IMR-90 (cell line): Measurements from ENCODE around the gene ANKRD37. TPM values are rescaled to one million over a fixed set of nuclear protein-coding genes. Genes with fewer than 3 reads are reported as not detected.

ENCODE experiments used
- ATAC-seq: fragments of 200-7000 bp; cut with Tn5 transposase; 2 replicates; pipeline ENCODE4 v1.9.1; 2020; ENCODE audit warnings: low read depth, mild to moderate bottlenecking, moderate library complexity
- BruUV-seq: library from RNA; stranded (reverse); fragments of 400-500 nt; replicated peaks from 2 replicates; lab custom pipeline; 2021; lab: Mats Ljungman, UMichigan
- CTCF ChIA-PET: fragments of 300-600 bp; formaldehyde crosslinking; extraction: SDS; loops from one replicate; lab custom pipeline; 2021; ENCODE audit warnings: antibody characterized with exemption; lab: Yijun Ruan, JAX
- POLR2A ChIA-PET: fragments of 300-600 bp; sonication (Branson Sonifier 250); formaldehyde crosslinking; loops from one replicate; lab custom pipeline; 2022; ENCODE audit warnings: antibody characterized with exemption; ENCODE audit not compliant: unreplicated experiment; lab: Charles Lee
- DNase-seq: peaks from one replicate; pipeline ENCODE4 v3.0.0; 2013
- H2AFZ ChIP-seq: replicated peaks from 2 replicates; pipeline ENCODE3; 2013; ENCODE audit warnings: low read length, mild to moderate bottlenecking; ENCODE audit not compliant: poor library complexity
- H2AK5ac ChIP-seq: 2 replicates; pipeline ENCODE4 v1.6.1; 2013; ENCODE audit warnings: low read depth, low read length, inconsistent platforms
- H2AK9ac ChIP-seq: replicated peaks from 2 replicates; pipeline ENCODE3; 2013; ENCODE audit warnings: mild to moderate bottlenecking, low read depth, low read length, moderate library complexity; ENCODE audit not compliant: poor library complexity
- H2BK120ac ChIP-seq: 2 replicates; pipeline ENCODE4 v1.6.1; 2013; ENCODE audit warnings: low read depth, low read length, inconsistent platforms
- H2BK15ac ChIP-seq: 3 replicates; pipeline ENCODE4 v1.6.1; 2013; ENCODE audit warnings: low read depth, low read length, inconsistent platforms
- H2BK20ac ChIP-seq: 2 replicates; pipeline ENCODE4 v1.6.1; 2013; ENCODE audit warnings: low read depth, mild to moderate bottlenecking, inconsistent platforms, low read length, moderate library complexity
- H2BK5ac ChIP-seq: 2 replicates; pipeline ENCODE4 v1.6.1; 2013; ENCODE audit warnings: mild to moderate bottlenecking, low read depth, low read length, inconsistent platforms; ENCODE audit not compliant: poor library complexity, severe bottlenecking
- H3K14ac ChIP-seq: replicated peaks from 2 replicates; pipeline ENCODE4 v1.6.1; 2013; ENCODE audit warnings: low read depth, low read length, inconsistent platforms
- H3K18ac ChIP-seq: 2 replicates; pipeline ENCODE4 v1.6.1; 2013; ENCODE audit warnings: low read depth, low read length, control low read depth
- H3K23ac ChIP-seq: 2 replicates; pipeline ENCODE4 v1.6.1; 2013; ENCODE audit warnings: low read depth, low read length, inconsistent platforms
- H3K27ac ChIP-seq: 2 replicates; pipeline ENCODE4 v1.5.1; 2013; ENCODE audit warnings: mild to moderate bottlenecking, control low read depth, low read length; ENCODE audit not compliant: insufficient read depth
- H3K27me3 ChIP-seq: 2 replicates; pipeline ENCODE4 v1.6.1; 2013; ENCODE audit warnings: low read length; ENCODE audit not compliant: control insufficient read depth, insufficient read depth
- H3K36me3 ChIP-seq: 2 replicates; pipeline ENCODE4 v1.6.1; 2013; ENCODE audit warnings: low read length, mixed read lengths; ENCODE audit not compliant: control insufficient read depth, insufficient read depth
- H3K4ac ChIP-seq: 2 replicates; pipeline ENCODE4 v1.6.1; 2013; ENCODE audit warnings: low read depth, low read length, inconsistent platforms
- H3K4me1 ChIP-seq: 2 replicates; pipeline ENCODE4 v1.6.1; 2013; ENCODE audit warnings: low read length, mixed read lengths; ENCODE audit not compliant: control insufficient read depth, insufficient read depth
- H3K4me2 ChIP-seq: 2 replicates; pipeline ENCODE4 v1.6.1; 2013; ENCODE audit warnings: low read depth, mild to moderate bottlenecking, control low read depth, low read length, moderate library complexity
- H3K4me3 ChIP-seq: 2 replicates; pipeline ENCODE4 v1.5.1; 2013; ENCODE audit warnings: low read depth, mild to moderate bottlenecking, control low read depth, low read length, moderate library complexity; ENCODE audit not compliant: insufficient read depth
- H3K56ac ChIP-seq: 2 replicates; pipeline ENCODE4 v1.6.1; 2013; ENCODE audit warnings: low read length, inconsistent platforms; ENCODE audit not compliant: insufficient read depth; ENCODE audit errors: extremely low read depth
- H3K79me1 ChIP-seq, 2 experiments: 2 replicates each; pipeline ENCODE4 v1.6.1; 2013; ENCODE audit warnings: low read length in 2 of 2, inconsistent platforms in 1 of 2, low read depth in 1 of 2
- H3K9ac ChIP-seq: 2 replicates; pipeline ENCODE4 v1.6.1; 2013; ENCODE audit warnings: low read depth, low read length, control low read depth
- H3K9me1 ChIP-seq: 2 replicates; pipeline ENCODE4 v1.6.1; 2013; ENCODE audit warnings: low read length, inconsistent platforms; ENCODE audit not compliant: insufficient read depth
- H3K9me3 ChIP-seq: 2 replicates; pipeline ENCODE4 v1.6.1; 2013; ENCODE audit warnings: low read length; ENCODE audit not compliant: control insufficient read depth, insufficient read depth
- H4K20me1 ChIP-seq: 2 replicates; pipeline ENCODE4 v1.6.1; 2013; ENCODE audit warnings: low read length, inconsistent platforms; ENCODE audit not compliant: insufficient read depth
- H4K5ac ChIP-seq: 2 replicates; pipeline ENCODE4 v1.6.1; 2013; ENCODE audit warnings: mild to moderate bottlenecking, low read depth, low read length, control low read depth
- H4K8ac ChIP-seq, 2 experiments: 2 replicates each; pipeline ENCODE4 v1.6.1; 2013; ENCODE audit warnings: low read depth in 2 of 2, low read length in 2 of 2, control low read depth in 1 of 2, inconsistent platforms in 1 of 2
- H4K91ac ChIP-seq: 2 replicates; pipeline ENCODE4 v1.6.1; 2013; ENCODE audit warnings: low read depth, low read length, inconsistent platforms; ENCODE audit not compliant: insufficient read depth
- BHLHE40 ChIP-seq: fragments of 150-350 bp; IDR thresholded peaks from 2 replicates; pipeline ENCODE4 v1.6.1; 2016; ENCODE audit warnings: mild to moderate bottlenecking, low read depth, low read length
- CHD1 ChIP-seq: IDR thresholded peaks from 2 replicates; pipeline ENCODE4 v1.6.1; 2012; ENCODE audit warnings: low read depth, low read length, improper control_type of control experiment
- FOS ChIP-seq: fragments of 150-350 bp; IDR thresholded peaks from 2 replicates; pipeline ENCODE4 v1.6.1; 2016; ENCODE audit warnings: low read depth, low read length
- MAFK ChIP-seq: IDR thresholded peaks from 2 replicates; pipeline ENCODE4 v1.6.1; 2012; ENCODE audit warnings: low read depth, low read length, improper control_type of control experiment
- WGBS, 2 experiments: methylation state at CpG; one replicate each; pipeline versions ENCODE4 v1.1.5 to v1.1.7; 2013; ENCODE audit warnings: missing lambda C conversion rate in 2 of 2; ENCODE audit not compliant: insufficient read length in 1 of 2; ENCODE audit errors: extremely low coverage in 2 of 2; 5-methylcytosine and 5-hydroxymethylcytosine counted together
- dilution Hi-C: fragments of 300-500 bp; cut with HindIII; formaldehyde crosslinking; loops from one replicate; pipeline ENCODE4 v1.14.3; 2018; ENCODE audit warnings: low sequenced_read_pairs; ENCODE audit not compliant: unreplicated experiment
- in situ Hi-C: fragments of 300-500 bp; cut with MboI; formaldehyde crosslinking; loops from 3 replicates; pipeline ENCODE4 v1.14.3; 2019; ENCODE audit warnings: low sequenced_read_pairs, inconsistent platforms, mixed read lengths
- intact Hi-C: fragments of 100-400 bp; cut with micrococcal nuclease; formaldehyde crosslinking; loops from 2 replicates; pipeline ENCODE4 v1.10.0; 2022
- polyA plus RNA-seq, 3 experiments: library from polyadenylated mRNA; depleted of rRNA; stranded (reverse); fragments of >200 nt; gene quantifications; 2 replicates each; pipeline ENCODE4 v1.2.3, GENCODE V29; 2012; ENCODE audit warnings: low replicate concordance in 1 of 3
- total RNA-seq: library from RNA; depleted of rRNA; stranded (reverse); fragments of >200 nt; gene quantifications from 2 replicates; pipeline ENCODE4 v1.2.3, GENCODE V29; 2012
- TF ChIP-seq, protein P1 (sequence below): fragments of 150-350 bp; IDR thresholded peaks from 2 replicates; pipeline ENCODE4 v1.6.1; 2017; ENCODE audit warnings: mild to moderate bottlenecking, antibody characterized with exemption, low read length, low read depth

Gene ANKRD37
- total and polyA plus RNA-seq, 2 of the 4 experiments (the other 2 are of a cell fraction) = 7.1 to 8.2 TPM

DNA sequence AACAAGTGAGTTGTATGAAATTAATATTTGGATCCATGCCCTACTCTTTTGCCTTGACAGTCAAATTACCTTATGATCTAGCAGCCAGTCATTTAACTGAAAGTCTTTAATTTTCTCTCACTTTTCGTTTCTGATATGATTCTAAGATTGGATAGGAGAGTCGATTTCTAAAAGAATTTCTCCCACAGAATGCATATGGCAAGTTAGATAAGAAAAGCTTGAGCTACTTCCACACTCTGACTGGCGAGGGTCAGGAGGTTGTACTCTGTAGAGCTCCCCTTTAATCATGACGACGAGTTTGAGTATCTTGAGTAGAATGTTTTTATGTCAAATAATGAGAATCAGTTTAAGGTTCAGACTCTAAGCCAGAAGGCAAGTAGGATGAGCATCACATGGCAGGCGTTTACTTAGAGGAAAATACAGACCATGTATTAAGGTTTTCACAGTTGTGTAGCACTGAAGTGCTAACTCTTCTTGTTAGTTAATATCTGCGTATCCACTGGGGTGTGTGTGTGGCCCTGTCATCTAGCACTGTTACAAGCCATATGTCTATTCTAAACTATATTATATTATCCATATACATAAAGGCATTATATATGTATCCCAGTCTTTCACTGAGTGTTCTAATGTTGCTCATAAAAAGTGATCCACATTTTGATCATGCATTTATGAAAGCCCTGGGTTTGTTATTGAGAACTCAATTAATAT, 38.8 kb upstream of the ANKRD37 start (continued):
- TF ChIP-seq CHD1 (no peak), MAFK (no peak)

DNA sequence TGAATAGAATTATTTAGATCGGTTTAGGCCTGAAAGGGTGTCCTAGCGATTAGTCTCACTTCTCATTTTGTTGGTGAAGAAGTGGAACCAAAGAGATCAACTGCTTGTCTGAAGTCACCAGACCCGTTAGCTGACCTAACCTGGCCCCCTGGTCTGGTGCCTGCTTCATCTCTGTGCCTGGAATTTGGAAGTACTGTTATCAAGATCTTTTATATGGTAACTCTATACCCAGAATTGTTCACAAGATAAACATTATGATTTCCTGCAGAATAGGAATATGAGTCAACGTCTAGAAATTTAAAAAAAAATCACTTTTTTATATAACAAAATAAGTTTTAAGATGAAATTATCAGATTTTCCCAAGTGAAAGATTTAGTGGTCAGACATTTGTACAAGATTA, 38.1 kb upstream of the ANKRD37 start:
- TF ChIP-seq, protein P1, sequence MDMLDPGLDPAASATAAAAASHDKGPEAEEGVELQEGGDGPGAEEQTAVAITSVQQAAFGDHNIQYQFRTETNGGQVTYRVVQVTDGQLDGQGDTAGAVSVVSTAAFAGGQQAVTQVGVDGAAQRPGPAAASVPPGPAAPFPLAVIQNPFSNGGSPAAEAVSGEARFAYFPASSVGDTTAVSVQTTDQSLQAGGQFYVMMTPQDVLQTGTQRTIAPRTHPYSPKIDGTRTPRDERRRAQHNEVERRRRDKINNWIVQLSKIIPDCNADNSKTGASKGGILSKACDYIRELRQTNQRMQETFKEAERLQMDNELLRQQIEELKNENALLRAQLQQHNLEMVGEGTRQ = no peak
- TF ChIP-seq FOS = peak; percentile 39; the same call in 1 of the 2 replicates
- peak; percentile 89 for TF ChIP-seq BHLHE40
- Histone ChIP-seq H3K27ac (no peak overlapping the region; the same call in 1 of the 2 replicates), H3K4me2 (peak overlapping the region; percentile 17; the same call in 1 of the 2 replicates), H4K5ac (no peak overlapping the region), H2BK120ac (no peak overlapping the region), H3K4me3 (no peak overlapping the region), H3K4ac (0 out of 2 replicates have a peak overlapping the region, but pooled peaks have one; percentile 43), H3K23ac (no peak overlapping the region), H3K9ac (no peak overlapping the region), H3K56ac (no peak overlapping the region), H2BK5ac (peak overlapping the region; percentile 75), H3K4me1 (peaks cover 5% of the 10 kb centered on the region), H3K18ac (no peak overlapping the region), H2AK5ac (no peak overlapping the region), H3K9me3 (no peaks in the 10 kb centered on the region), H3K27me3 (no peaks in the 10 kb centered on the region), H3K36me3 (peaks cover 9% of the 10 kb centered on the region), H2AK9ac (no peak overlapping the region), H3K79me1 (no peaks in the 10 kb centered on the region), H2AFZ (no peak overlapping the region), H4K20me1 (no peaks in the 10 kb centered on the region), H2BK20ac (no peak overlapping the region; the same call in 1 of the 2 replicates), H3K9me1 (0 out of 2 replicates have a peak, but pooled peaks cover 3% of the 10 kb centered on the region), H4K91ac (no peak overlapping the region), H3K14ac (no peak overlapping the region), H4K8ac (no peak overlapping the region), H2BK15ac (no peak overlapping the region)
- no CpG with 5 or more reads among the region's 4 CpGs for WGBS, 2 experiments
- ChIA-PET CTCF (interaction anchor here (0.5 kb wide), 1 partner anchor 191 kb away, joined by 4 read pairs; no protein-coding TSS in a partner anchor), POLR2A (no interaction called here)
- BruUV-seq = no TSS peak
- DNase-seq (peak; percentile 75), ATAC-seq (peak; percentile 85)
- intact Hi-C loops = no loop called here
- dilution Hi-C loops = no loop called here
- in situ Hi-C loops = no loop called here
